Keratinocyte (primary cell): ENCODE measurements around the gene DBI.

Source experiments
- EZH2 ChIP-seq: IDR thresholded peaks from one replicate; pipeline ENCODE4 v1.6.1; 2012; ENCODE audit warnings: inconsistent platforms, mild to moderate bottlenecking, low read length, moderate library complexity
- TF ChIP-seq, protein P1 (sequence below), 3 experiments: IDR thresholded peaks in 1 of 3; conservative IDR thresholded peaks in 1 of 3; optimal IDR thresholded peaks in 1 of 3; 2 replicates in 2 of 3; 3 replicates in 1 of 3; pipeline versions ENCODE3 to v1.5.1; 2011; ENCODE audit warnings: low read length in 3 of 3, mild to moderate bottlenecking in 3 of 3, moderate library complexity in 2 of 3, control low read depth in 1 of 3, inconsistent platforms in 1 of 3; ENCODE audit not compliant: insufficient read depth in 2 of 3; ENCODE audit errors: extremely low read depth in 1 of 3

DNA sequence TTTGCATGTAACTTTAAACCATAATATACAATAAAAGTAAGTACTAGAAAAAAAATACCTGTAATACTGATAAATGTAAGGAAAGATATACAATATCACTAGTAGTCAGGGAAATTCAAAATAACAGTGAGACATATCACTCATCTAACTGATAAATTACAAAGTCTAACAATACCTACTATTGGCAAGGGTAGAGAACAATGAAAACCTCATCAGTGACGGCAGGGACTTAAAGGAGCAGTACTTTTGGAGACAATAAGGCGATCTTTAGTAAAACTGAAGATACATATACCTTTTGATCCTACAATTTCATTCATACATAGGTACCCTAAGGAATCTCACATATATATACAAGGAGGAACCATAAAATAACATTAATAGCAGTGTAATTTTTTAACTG, 25.1 kb upstream of the DBI start:
- TF ChIP-seq, protein P1, sequence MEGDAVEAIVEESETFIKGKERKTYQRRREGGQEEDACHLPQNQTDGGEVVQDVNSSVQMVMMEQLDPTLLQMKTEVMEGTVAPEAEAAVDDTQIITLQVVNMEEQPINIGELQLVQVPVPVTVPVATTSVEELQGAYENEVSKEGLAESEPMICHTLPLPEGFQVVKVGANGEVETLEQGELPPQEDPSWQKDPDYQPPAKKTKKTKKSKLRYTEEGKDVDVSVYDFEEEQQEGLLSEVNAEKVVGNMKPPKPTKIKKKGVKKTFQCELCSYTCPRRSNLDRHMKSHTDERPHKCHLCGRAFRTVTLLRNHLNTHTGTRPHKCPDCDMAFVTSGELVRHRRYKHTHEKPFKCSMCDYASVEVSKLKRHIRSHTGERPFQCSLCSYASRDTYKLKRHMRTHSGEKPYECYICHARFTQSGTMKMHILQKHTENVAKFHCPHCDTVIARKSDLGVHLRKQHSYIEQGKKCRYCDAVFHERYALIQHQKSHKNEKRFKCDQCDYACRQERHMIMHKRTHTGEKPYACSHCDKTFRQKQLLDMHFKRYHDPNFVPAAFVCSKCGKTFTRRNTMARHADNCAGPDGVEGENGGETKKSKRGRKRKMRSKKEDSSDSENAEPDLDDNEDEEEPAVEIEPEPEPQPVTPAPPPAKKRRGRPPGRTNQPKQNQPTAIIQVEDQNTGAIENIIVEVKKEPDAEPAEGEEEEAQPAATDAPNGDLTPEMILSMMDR (optimal IDR thresholded peaks at IDR 0.05 in 1 of 3, IDR thresholded peaks at IDR 0.05 in 1 of 3, conservative IDR thresholded peaks at IDR 0.05 in 1 of 3; ENCODE audit: extremely low read depth in 1 of 3, insufficient read depth in 2 of 3, low read length in 3 of 3): no peak
- TF ChIP-seq EZH2: no peak
